Endothelial cell of umbilical vein (primary cell): ENCODE data around the gene TRIM37. TPM values are rescaled to one million over a fixed set of nuclear protein-coding genes. Genes with fewer than 3 reads are reported as not detected.

Experiments
- Bru-seq: library from RNA; stranded (reverse); fragments of 400-500 nt; gene quantifications from one replicate; lab custom pipeline; 2021; lab: Mats Ljungman, UMichigan
- BruChase-seq, 2 experiments: library from RNA; stranded (reverse); fragments of 400-500 nt; gene quantifications; one replicate each; lab custom pipeline; 2021; lab: Mats Ljungman, UMichigan
- BruUV-seq: library from RNA; stranded (reverse); fragments of 400-500 nt; replicated peaks from 2 replicates; lab custom pipeline; 2021; lab: Mats Ljungman, UMichigan
- CTCF ChIA-PET: fragments of 300-600, 350-600 bp; sonication (Branson Sonifier 250); formaldehyde crosslinking; loops from one replicate; lab custom pipeline; 2021; ENCODE audit warnings: antibody characterized with exemption, inconsistent platforms; lab: Charles Lee
- POLR2A ChIA-PET: fragments of 300-600, 350-600 bp; sonication (Branson Sonifier 250); formaldehyde crosslinking; loops from one replicate; lab custom pipeline; 2021; ENCODE audit warnings: antibody characterized with exemption, inconsistent platforms; lab: Charles Lee
- DNase-seq: peaks from one replicate; pipeline ENCODE4 v3.0.0-alpha.2; 2011; ENCODE audit warnings: low read depth, low spot score
- FAIRE-seq: peaks from 2 replicates; lab custom pipeline; 2011; peaks lifted over from hg19 to GRCh38; lab: Jason Lieb, UNC
- H2AFZ ChIP-seq: 2 replicates; pipeline ENCODE4 v1.6.0; 2012; ENCODE audit warnings: low read depth, low read length, control low read depth, inconsistent platforms
- H3K27ac ChIP-seq: 2 replicates; pipeline ENCODE4 v1.5.1; 2011; ENCODE audit warnings: low read depth, mild to moderate bottlenecking, control low read depth, low read length, moderate library complexity; ENCODE audit not compliant: insufficient read depth
- H3K27me3 ChIP-seq, 2 experiments: 2 replicates each; pipeline versions ENCODE4 v1.6.0 to v1.6.1; 2011; ENCODE audit warnings: low read length in 2 of 2, mixed read lengths in 1 of 2; ENCODE audit not compliant: control insufficient read depth in 2 of 2, insufficient read depth in 2 of 2
- H3K36me3 ChIP-seq, 2 experiments: 2 replicates in 1 of 2; 3 replicates in 1 of 2; pipeline ENCODE4 v1.5.1; 2011; ENCODE audit warnings: low read length in 2 of 2, mild to moderate bottlenecking in 1 of 2, moderate library complexity in 1 of 2; ENCODE audit not compliant: control insufficient read depth in 2 of 2, insufficient read depth in 2 of 2; ENCODE audit errors: extremely low read depth in 1 of 2
- H3K4me1 ChIP-seq: 3 replicates; pipeline ENCODE4 v1.5.1; 2011; ENCODE audit warnings: mild to moderate bottlenecking, low read length; ENCODE audit not compliant: control insufficient read depth, insufficient read depth; ENCODE audit errors: extremely low read depth
- H3K4me2 ChIP-seq: 2 replicates; pipeline ENCODE4 v1.6.1; 2011; ENCODE audit warnings: low read length, control low read depth, mixed read lengths; ENCODE audit not compliant: insufficient read depth
- H3K4me3 ChIP-seq, 3 experiments: fragments of 200-600 bp in 1 of 3; sonication (generic), shearing (Covaris generic) in 1 of 3; replicated peaks in 1 of 3; 2 replicates each; pipeline ENCODE4 v1.5.1; 2011 to 2016; ENCODE audit warnings: control low read depth in 3 of 3, low read length in 3 of 3, mild to moderate bottlenecking in 2 of 3, inconsistent platforms in 1 of 3, low read depth in 1 of 3, moderate library complexity in 1 of 3; ENCODE audit not compliant: insufficient read depth in 1 of 3
- H3K79me2 ChIP-seq: 2 replicates; pipeline ENCODE4 v1.6.0; 2012; ENCODE audit warnings: low read length, inconsistent platforms; ENCODE audit not compliant: control insufficient read depth, insufficient read depth
- H3K9ac ChIP-seq: replicated peaks from 2 replicates; pipeline ENCODE3; 2011; ENCODE audit warnings: low read length, control low read depth; ENCODE audit not compliant: insufficient read depth; ENCODE audit errors: extremely low read depth
- H3K9me1 ChIP-seq: replicated peaks from 3 replicates; pipeline ENCODE4 v1.6.0; 2011; ENCODE audit warnings: mild to moderate bottlenecking, low read length; ENCODE audit not compliant: control insufficient read depth, insufficient read depth; ENCODE audit errors: extremely low read depth
- H3K9me3 ChIP-seq: replicated peaks from 2 replicates; pipeline ENCODE4 v1.5.1; 2012; ENCODE audit warnings: low read length, inconsistent platforms; ENCODE audit not compliant: control insufficient read depth, insufficient read depth
- H4K20me1 ChIP-seq: replicated peaks from 2 replicates; pipeline ENCODE3; 2011; ENCODE audit warnings: mild to moderate bottlenecking, low read length; ENCODE audit not compliant: control insufficient read depth, insufficient read depth; ENCODE audit errors: extremely low read depth
- EZH2 ChIP-seq: IDR thresholded peaks from 2 replicates; pipeline ENCODE4 v1.6.1; 2012; ENCODE audit warnings: borderline replicate concordance, low read depth, mild to moderate bottlenecking, moderate library complexity, low read length, inconsistent platforms; ENCODE audit not compliant: severe bottlenecking
- FOS ChIP-seq: IDR thresholded peaks from 2 replicates; pipeline ENCODE4 v1.6.1; 2011; ENCODE audit warnings: mild to moderate bottlenecking, low read length, moderate library complexity, borderline replicate concordance; ENCODE audit not compliant: insufficient read depth
- GATA2 ChIP-seq: IDR thresholded peaks from 2 replicates; pipeline ENCODE4 v1.7.0; 2011; ENCODE audit warnings: low read depth, mild to moderate bottlenecking, moderate library complexity, mixed read lengths, low read length; ENCODE audit not compliant: insufficient read length, insufficient read depth
- MAX ChIP-seq: IDR thresholded peaks from 2 replicates; pipeline ENCODE4 v1.6.1; 2011; ENCODE audit not compliant: insufficient read depth, insufficient read length
- MYC ChIP-seq: IDR thresholded peaks from one replicate; pipeline ENCODE4 v1.6.1; 2011; ENCODE audit warnings: mild to moderate bottlenecking, low read depth, low read length
- POLR2A ChIP-seq: IDR thresholded peaks from 2 replicates; pipeline ENCODE4 v1.6.1; 2012; ENCODE audit warnings: low read depth, mild to moderate bottlenecking, control low read depth, low read length
- POLR2AphosphoS5 ChIP-seq: IDR thresholded peaks from 2 replicates; pipeline ENCODE4 v1.6.1; 2012; ENCODE audit warnings: low read depth, mild to moderate bottlenecking, control low read depth, low read length, moderate library complexity; ENCODE audit not compliant: insufficient read depth
- dilution Hi-C: fragments of 300-500 bp; cut with MboI; formaldehyde crosslinking; loops from one replicate; pipeline ENCODE4 v1.15.0; 2019; ENCODE audit warnings: low sequenced_read_pairs; ENCODE audit not compliant: extremely low pct_ligation_motif_present
- intact Hi-C: fragments of 100-400 bp; cut with micrococcal nuclease; formaldehyde crosslinking; loops from one replicate; pipeline ENCODE4 v1.10.0; 2022
- long read RNA-seq: library from polyadenylated mRNA; stranded (forward); transcript quantifications from one replicate; pipeline ENCODE4 v2.0.0, GENCODE V29; 2021
- polyA minus RNA-seq, 3 experiments: library from RNA; depleted of rRNA, polyadenylated mRNA; stranded (reverse); fragments of >200 nt; gene quantifications; 1 replicate in 1 of 3; 2 replicates in 2 of 3; pipeline ENCODE4 v1.2.3, GENCODE V29; 2011
- polyA plus RNA-seq, 4 experiments: library from polyadenylated mRNA; depleted of rRNA in 3 of 4; stranded (reverse) in 3 of 4; unstranded in 1 of 4; fragments of >200 nt; gene quantifications; 2 replicates each; pipeline versions ENCODE4 v1.2.1 to v1.2.3, GENCODE V29; 2011 to 2012; ENCODE audit warnings: missing spikeins in 1 of 4
- total RNA-seq: library from RNA; stranded (reverse); gene quantifications from 2 replicates; pipeline ENCODE4 v1.2.3, GENCODE V29; 2021

Gene TRIM37
- 37.1 and 41.9 TPM in 2 replicates for total RNA-seq
- 17.0 and 18.8 TPM in 2 replicates for polyA plus RNA-seq
- 24.2 and 26.2 TPM in 2 replicates for polyA plus RNA-seq (2011; cell fraction: cytosol; rRNA removed)
- polyA plus RNA-seq (2011; cell fraction: nucleus; rRNA removed): 32.4 and 43.2 TPM in 2 replicates
- polyA plus RNA-seq (2012): 41.3 and 45.6 TPM in 2 replicates
- polyA minus RNA-seq: 82.1 and 191 TPM in 2 replicates
- 24.5 TPM for polyA minus RNA-seq (2011; cell fraction: cytosol; rRNA and poly(A)+ RNA removed)
- polyA minus RNA-seq (2011; cell fraction: nucleus; rRNA and poly(A)+ RNA removed): 69.0 and 99.8 TPM in 2 replicates
- Bru-seq, nascent RNA: percentile 85 among the genes with signal in this experiment
- BruChase-seq, experiment 1, labeled RNA remaining after a 6-hour chase: percentile 78 among the genes with signal in this experiment
- percentile 74 among the genes with signal in this experiment for BruChase-seq, experiment 2, labeled RNA remaining after a 2-hour chase
- long read RNA-seq, full-length matches to known transcripts: 43 of 142 reads
- long read RNA-seq, partial matches to known transcripts: 7 of 142 reads
- long read RNA-seq, other reads (novel, unspliced or antisense): 92 of 142 reads

- no TSS peak for BruUV-seq
- Histone ChIP-seq H3K4me1 (peaks cover 18% of the 10 kb centered on the region), H3K36me3 (peaks cover 0 to 3% of the 10 kb centered on the region in 2 experiments), H3K27ac (peak within 1 kb of the TSS; percentile 63), H3K4me3 (peak within 1 kb of the TSS; percentile 29 to 91 (median 77)), H3K9ac (peak within 1 kb of the TSS; percentile 82), H3K4me2 (peak within 1 kb of the TSS; percentile 82), H3K79me2 (peaks cover 33% of the 10 kb centered on the region), H3K9me1 (no peaks in the 10 kb centered on the region), H2AFZ (peak within 1 kb of the TSS; percentile 39), H3K9me3 (no peaks in the 10 kb centered on the region), H3K27me3 (no peaks in the 10 kb centered on the region), H4K20me1 (no peaks in the 10 kb centered on the region)
- intact Hi-C loops: loop anchor here (1.0 to 2.0 kb wide), 4 partner anchors 13 to 588 kb away; partner anchors contain the start of genes PRR11 and SKA2
- TF ChIP-seq POLR2A: peak; percentile 72
- TF ChIP-seq FOS: peak; percentile 15
- no peak for TF ChIP-seq MYC
- no peak for TF ChIP-seq EZH2
- TF ChIP-seq GATA2: peak; percentile 30
- peak; percentile 88 for TF ChIP-seq POLR2AphosphoS5
- peak; percentile 94 for TF ChIP-seq MAX
- CTCF ChIA-PET: interaction anchor here (0.7 to 1.1 kb wide), 3 partner anchors 12 to 47 kb away, joined by 3 to 5 read pairs (median 3); no protein-coding TSS in a partner anchor
- FAIRE-seq: peak; percentile 98
- peak; percentile 100 for DNase-seq
- POLR2A ChIA-PET: interaction anchor here (0.5 to 1.4 kb wide), 4 partner anchors 12 to 476 kb away, joined by 3 to 6 read pairs (median 5); partner anchors contain the start of genes PRR11 and SKA2
- dilution Hi-C loops: no loop called here
Observed at GRCh38 chr17:59106463-59107305, at the start of gene TRIM37. Gene TRIM37, minus strand, starts transcription at chr17:59106880. Its CDS starts 419 bp downstream, at chr17:59106461.
